Measurements from ENCODE around the gene AUTS2. TPM values are rescaled to one million over a fixed set of nuclear protein-coding genes. Genes with fewer than 3 reads are reported as not detected.

The AUTS2 gene
- total and polyA plus RNA-seq, 4 donors, result 4.9 to 24.4 (median 7.0) TPM

GRCh38 chr7:70316745-70317144, 718.5 kb downstream of the AUTS2 start:
- H3K27me3 ChIP-seq (ENCODE audit: control insufficient read depth in 4 of 4, insufficient read depth in 4 of 4, low read length in 3 of 4), result no peaks in the 10 kb centered on the region
- no peaks in the 10 kb centered on the region for H3K4me1 ChIP-seq (ENCODE audit: control insufficient read depth in 4 of 4, insufficient read depth in 4 of 4, low read length in 3 of 4)
- H3K27ac ChIP-seq (ENCODE audit: low read depth in 1 of 2, low read length in 2 of 2), result no peak overlapping the region
- DNase-seq (ENCODE audit: low spot score), result no peak
- 91% methylated on average over 7 of the region's 7 CpGs for WGBS
- no peak overlapping the region for H3K4me3 ChIP-seq (ENCODE audit: low read depth in 1 of 3, low read length in 3 of 3)
- H3K36me3 ChIP-seq (ENCODE audit: control insufficient read depth in 4 of 4, insufficient read depth in 3 of 4, low read depth in 1 of 4, low read length in 3 of 4), result no peaks in the 10 kb centered on the region
- no peak overlapping the region for H3K9ac ChIP-seq (ENCODE audit: low read depth in 1 of 2, low read length in 2 of 2)
- H3K9me3 ChIP-seq (ENCODE audit: control insufficient read depth in 4 of 4, low read length in 3 of 4), result no peaks in the 10 kb centered on the region
- no peak for TF ChIP-seq TAF1 (conservative IDR thresholded peaks at IDR 0.05)
- TF ChIP-seq GABPA (IDR thresholded peaks at IDR 0.05 in 1 of 2, conservative IDR thresholded peaks at IDR 0.05 in 1 of 2), result no peak
- no peak for TF ChIP-seq ZBTB33 (IDR thresholded peaks at IDR 0.05)
- TF ChIP-seq HNF4A (conservative IDR thresholded peaks at IDR 0.05), result no peak
- TF ChIP-seq MAX (IDR thresholded peaks at IDR 0.05), result no peak
- no peak for TF ChIP-seq EGR1 (IDR thresholded peaks at IDR 0.05; ENCODE audit: low read depth in 2 of 2)
- TF ChIP-seq YY1 (IDR thresholded peaks at IDR 0.05), result no peak
- no peak for TF ChIP-seq JUND (IDR thresholded peaks at IDR 0.05)
- no peak for TF ChIP-seq RXRA (IDR thresholded peaks at IDR 0.05)
- TF ChIP-seq REST (IDR thresholded peaks at IDR 0.05), result no peak
- no peak for TF ChIP-seq HNF4G (IDR thresholded peaks at IDR 0.05)
- no peak for TF ChIP-seq ATF3 (IDR thresholded peaks at IDR 0.05)
- TF ChIP-seq FOXA1 (IDR thresholded peaks at IDR 0.05), result no peak

GRCh38 chr7:70317356-70317755, 719.1 kb downstream of the AUTS2 start:
- no peak overlapping the region for H3K27ac ChIP-seq (ENCODE audit: low read depth in 1 of 2, low read length in 2 of 2)
- no peak overlapping the region for H3K4me3 ChIP-seq (ENCODE audit: low read depth in 1 of 3, low read length in 3 of 3)
- no peaks in the 10 kb centered on the region for H3K36me3 ChIP-seq (ENCODE audit: control insufficient read depth in 4 of 4, insufficient read depth in 3 of 4, low read depth in 1 of 4, low read length in 3 of 4)
- H3K9me3 ChIP-seq (ENCODE audit: control insufficient read depth in 4 of 4, low read length in 3 of 4), result no peaks in the 10 kb centered on the region
- H3K4me1 ChIP-seq (ENCODE audit: control insufficient read depth in 4 of 4, insufficient read depth in 4 of 4, low read length in 3 of 4), result no peaks in the 10 kb centered on the region
- 88% methylated on average over 2 of the region's 2 CpGs for WGBS
- H3K27me3 ChIP-seq (ENCODE audit: control insufficient read depth in 4 of 4, insufficient read depth in 4 of 4, low read length in 3 of 4), result no peaks in the 10 kb centered on the region
- no peak overlapping the region for H3K9ac ChIP-seq (ENCODE audit: low read depth in 1 of 2, low read length in 2 of 2)
- no peak for DNase-seq (ENCODE audit: low spot score)
- TF ChIP-seq RXRA (IDR thresholded peaks at IDR 0.05) (no peak), MAX (IDR thresholded peaks at IDR 0.05) (no peak), ZBTB33 (IDR thresholded peaks at IDR 0.05) (no peak), FOXA1 (IDR thresholded peaks at IDR 0.05) (no peak), FOXA2 (IDR thresholded peaks at IDR 0.05) (no peak), JUND (IDR thresholded peaks at IDR 0.05) (no peak), REST (IDR thresholded peaks at IDR 0.05) (no peak), SP1 (IDR thresholded peaks at IDR 0.05) (no peak), CTCF (IDR thresholded peaks at IDR 0.05; ENCODE audit: low read depth, low read length, missing input control) (no peak), EGR1 (IDR thresholded peaks at IDR 0.05; ENCODE audit: low read depth in 2 of 2) (no peak), HNF4A (conservative IDR thresholded peaks at IDR 0.05) (no peak), GABPA (IDR thresholded peaks at IDR 0.05 in 1 of 2, conservative IDR thresholded peaks at IDR 0.05 in 1 of 2) (no peak), NR2F2 (IDR thresholded peaks at IDR 0.05) (no peak), TAF1 (conservative IDR thresholded peaks at IDR 0.05) (no peak), ATF3 (IDR thresholded peaks at IDR 0.05) (no peak)
